Activated CD4-positive, alpha-beta T cell treated with anti-CD3 and anti-CD28 coated beads, Interleukin-2, amount 10 ng/mL, durations not matched to agents 7 days and 5 days (primary cell): ENCODE data around the gene PLPP2. TPM values are rescaled to one million over a fixed set of nuclear protein-coding genes. Genes with fewer than 3 reads are reported as not detected.
"Not testable (repeated sequence)": the region's sequence is repeated elsewhere in the genome, so short reads cannot be mapped to it uniquely, and the experiment has no call there.

Experiments used
- CTCF ChIA-PET: fragments of 350-600 bp; sonication (Branson Sonifier 250); formaldehyde crosslinking; loops from one replicate; lab custom pipeline; 2021; ENCODE audit warnings: antibody characterized with exemption; lab: Charles Lee
- POLR2A ChIA-PET: fragments of 350-600 bp; sonication (Branson Sonifier 250); formaldehyde crosslinking; loops from one replicate; lab custom pipeline; 2021; ENCODE audit warnings: antibody characterized with exemption; lab: Charles Lee
- DNase-seq: peaks from one replicate; pipeline ENCODE4 v3.0.0-alpha.2; 2020
- H3K27ac Mint-ChIP-seq: one replicate; pipeline ENCODE4 v1.8.0; 2021; ENCODE audit warnings: mild to moderate bottlenecking, moderate library complexity, mixed read lengths
- H3K27me3 Mint-ChIP-seq: one replicate; pipeline ENCODE4 v1.8.0; 2021; ENCODE audit warnings: mixed read lengths
- H3K36me3 Mint-ChIP-seq: one replicate; pipeline ENCODE4 v1.8.0; 2021; ENCODE audit warnings: low read depth, mixed read lengths
- H3K4me1 Mint-ChIP-seq: one replicate; pipeline ENCODE4 v1.8.0; 2021; ENCODE audit warnings: mixed read lengths
- H3K4me3 Mint-ChIP-seq: one replicate; pipeline ENCODE4 v1.8.0; 2021; ENCODE audit warnings: mild to moderate bottlenecking, moderate library complexity, mixed read lengths
- H3K9me3 Mint-ChIP-seq: one replicate; pipeline ENCODE4 v1.8.0; 2021; ENCODE audit warnings: mixed read lengths
- total RNA-seq, 2 experiments: library from RNA; stranded (reverse); gene quantifications; one replicate each; pipeline ENCODE4 v1.2.3, GENCODE V29; 2021

PLPP2 gene
- total RNA-seq, 2 experiments from 2014 or later: 0.15 to 0.22 TPM

DNA sequence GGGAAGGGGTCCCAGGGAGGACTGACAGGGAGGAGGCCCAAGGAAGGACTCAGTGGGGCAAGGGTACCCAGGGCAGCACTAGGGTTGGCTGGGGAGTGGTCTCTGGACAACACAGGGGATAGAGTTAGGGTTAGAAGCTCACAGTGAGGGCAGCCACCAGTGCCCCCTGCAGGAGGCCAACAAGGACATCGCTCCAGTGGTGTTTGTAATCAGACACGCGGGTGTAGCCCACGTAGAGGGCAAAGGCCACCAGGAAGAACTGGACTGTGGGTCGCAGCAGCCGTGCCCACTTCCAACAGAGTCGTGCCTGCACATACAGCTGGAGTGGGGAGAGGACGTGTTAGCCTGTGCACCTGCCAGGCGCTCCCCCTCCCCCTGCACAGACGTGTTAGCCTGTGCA lies 9.2 kb downstream of the PLPP2 start:
- H3K27ac Mint-ChIP-seq: no peak overlapping the region
- CTCF ChIA-PET: interaction anchor here (0.6 kb wide), 1 partner anchor 35 kb away, joined by 3 read pairs; no protein-coding TSS in a partner anchor
- H3K27me3 Mint-ChIP-seq: peaks cover 12% of the 10 kb centered on the region
- no peaks in the 10 kb centered on the region for H3K9me3 Mint-ChIP-seq
- H3K4me1 Mint-ChIP-seq: no peaks in the 10 kb centered on the region
- no peak overlapping the region for H3K4me3 Mint-ChIP-seq
- no peak for DNase-seq
- no peaks in the 10 kb centered on the region for H3K36me3 Mint-ChIP-seq
- POLR2A ChIA-PET: no interaction called here

DNA sequence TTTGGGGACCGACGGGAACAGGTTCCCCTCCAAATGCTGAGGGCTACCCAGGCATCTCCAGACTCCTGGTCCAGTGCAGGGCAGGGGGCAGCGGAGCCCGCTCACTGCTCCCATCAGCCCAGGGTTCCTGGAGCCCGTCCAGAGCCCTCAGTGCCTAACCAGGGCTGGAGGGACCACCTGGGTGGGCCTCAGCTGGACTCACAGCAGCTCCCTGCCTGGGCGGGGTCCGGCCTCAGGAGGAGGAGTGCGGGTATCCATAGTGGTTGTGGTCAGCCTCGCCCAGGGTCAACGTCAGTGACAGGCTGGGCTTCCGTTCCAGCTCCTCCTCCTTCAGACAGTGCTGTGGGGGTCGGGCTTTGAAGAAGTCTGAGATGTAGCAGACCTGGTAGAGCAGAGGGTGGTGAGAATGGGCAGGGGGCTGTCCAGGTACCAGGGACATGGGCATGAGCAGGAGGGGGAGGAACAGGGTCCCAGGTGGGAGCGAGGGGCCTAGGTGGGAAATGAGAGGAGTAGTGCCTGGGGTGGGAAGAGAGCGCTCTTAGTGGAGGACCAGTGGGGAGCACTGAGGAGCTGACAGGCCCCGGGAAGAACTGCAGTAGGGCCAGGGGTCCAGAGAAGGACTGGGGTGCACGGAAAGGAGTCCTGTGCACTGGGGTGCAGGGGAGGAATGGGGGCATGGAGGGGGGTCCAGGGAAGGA lies 9.9 kb downstream of the PLPP2 start:
- ChIA-PET POLR2A (no interaction called here), CTCF (interaction anchor here (0.6 kb wide), 1 partner anchor 34 kb away, joined by 3 read pairs; no protein-coding TSS in a partner anchor)
- no peaks in the 10 kb centered on the region for H3K4me1 Mint-ChIP-seq
- DNase-seq: no peak
- H3K9me3 Mint-ChIP-seq: no peaks in the 10 kb centered on the region
- no peak overlapping the region for H3K27ac Mint-ChIP-seq
- H3K27me3 Mint-ChIP-seq: peaks cover 12% of the 10 kb centered on the region
- no peaks in the 10 kb centered on the region for H3K36me3 Mint-ChIP-seq
- H3K4me3 Mint-ChIP-seq: no peak overlapping the region

DNA sequence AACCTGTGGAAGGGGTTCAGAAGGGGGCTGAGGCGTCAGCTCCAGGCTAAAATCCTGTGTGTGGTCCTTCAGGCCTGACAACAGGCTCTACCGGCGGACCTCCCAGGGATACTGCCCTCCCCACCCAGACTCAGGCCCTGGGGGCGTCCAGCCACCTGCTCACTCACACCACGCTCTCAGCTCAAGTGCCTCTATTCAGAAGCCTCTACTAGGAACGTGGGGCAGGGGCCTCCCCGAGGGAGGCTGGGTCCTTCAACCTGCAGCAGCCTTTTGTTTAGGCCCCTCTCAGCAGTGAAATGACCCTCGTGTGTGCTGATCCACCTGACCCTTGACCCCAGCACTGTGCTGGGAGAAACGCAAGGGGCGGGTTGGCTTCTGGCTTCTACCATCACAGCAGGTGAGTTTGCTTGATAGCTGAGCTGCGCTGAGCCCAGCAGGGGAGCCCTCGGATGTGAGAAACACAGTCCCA lies 10.6 kb downstream of the PLPP2 start:
- no peaks in the 10 kb centered on the region for H3K36me3 Mint-ChIP-seq
- H3K27me3 Mint-ChIP-seq: peaks cover 12% of the 10 kb centered on the region
- H3K9me3 Mint-ChIP-seq: no peaks in the 10 kb centered on the region
- CTCF ChIA-PET: interaction anchor here (1.5 kb wide), 1 partner anchor 15 kb away, joined by 3 read pairs; no protein-coding TSS in a partner anchor
- POLR2A ChIA-PET: no interaction called here
- H3K27ac Mint-ChIP-seq: no peak overlapping the region
- H3K4me3 Mint-ChIP-seq: no peak overlapping the region
- H3K4me1 Mint-ChIP-seq: no peaks in the 10 kb centered on the region
- no peak for DNase-seq

DNA sequence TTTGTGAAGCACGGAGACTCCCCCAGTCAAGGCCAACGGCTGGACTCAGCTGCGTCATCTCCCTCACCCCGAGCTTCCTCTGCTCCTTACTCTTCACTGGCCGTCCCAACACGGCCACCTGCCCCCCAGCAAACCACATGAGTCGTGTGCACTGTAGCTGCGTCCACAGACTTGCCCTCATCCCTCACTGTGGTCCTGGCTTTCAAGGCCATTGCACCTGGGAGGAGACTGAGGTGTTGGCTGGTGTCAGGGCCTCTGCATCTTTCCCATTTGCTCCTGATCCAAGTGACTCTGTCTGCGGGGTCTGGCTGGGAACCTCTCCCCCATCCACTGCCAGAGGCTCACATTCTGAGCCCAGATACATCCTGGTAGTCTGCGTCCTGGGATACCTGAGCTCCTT lies 11.5 kb downstream of the PLPP2 start:
- no peak overlapping the region for H3K4me3 Mint-ChIP-seq
- ChIA-PET CTCF (interaction anchor here (0.9 to 1.5 kb wide), 2 partner anchors 16 to 33 kb away, joined by 3 to 6 read pairs; no protein-coding TSS in a partner anchor), POLR2A (no interaction called here)
- H3K36me3 Mint-ChIP-seq: no peaks in the 10 kb centered on the region
- no peak for DNase-seq
- peaks cover 12% of the 10 kb centered on the region for H3K27me3 Mint-ChIP-seq
- H3K27ac Mint-ChIP-seq: no peak overlapping the region
- H3K9me3 Mint-ChIP-seq: no peaks in the 10 kb centered on the region
- H3K4me1 Mint-ChIP-seq: no peaks in the 10 kb centered on the region

DNA sequence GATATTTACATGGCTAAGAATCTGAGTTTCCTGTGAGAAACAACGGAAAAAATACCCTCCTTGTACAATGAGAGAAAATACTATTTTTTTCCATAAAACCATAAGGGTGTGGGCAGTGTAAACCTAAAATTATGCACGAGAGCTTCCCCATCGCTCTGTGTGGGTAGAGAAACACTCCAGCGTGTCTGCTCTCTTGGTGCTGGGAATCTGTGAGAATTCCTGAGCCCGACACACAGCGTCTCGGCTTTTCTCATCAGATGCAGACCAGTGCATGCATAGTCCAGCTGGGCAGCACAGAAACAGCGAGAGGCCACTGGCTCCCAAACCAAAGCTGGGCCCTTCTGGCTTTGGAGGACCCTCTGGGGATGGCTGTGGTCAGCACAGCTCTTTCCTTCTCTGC lies 12.0 kb downstream of the PLPP2 start:
- no peaks in the 10 kb centered on the region for H3K36me3 Mint-ChIP-seq
- H3K27ac Mint-ChIP-seq: no peak overlapping the region
- no peak overlapping the region for H3K4me3 Mint-ChIP-seq
- ChIA-PET CTCF (interaction anchor here (0.6 to 1.5 kb wide), 4 partner anchors 17 to 216 kb away, joined by 3 to 6 read pairs (median 3); no protein-coding TSS in a partner anchor), POLR2A (no interaction called here)
- H3K9me3 Mint-ChIP-seq: no peaks in the 10 kb centered on the region
- H3K27me3 Mint-ChIP-seq: peaks cover 12% of the 10 kb centered on the region
- H3K4me1 Mint-ChIP-seq: no peaks in the 10 kb centered on the region
- DNase-seq: no peak

DNA sequence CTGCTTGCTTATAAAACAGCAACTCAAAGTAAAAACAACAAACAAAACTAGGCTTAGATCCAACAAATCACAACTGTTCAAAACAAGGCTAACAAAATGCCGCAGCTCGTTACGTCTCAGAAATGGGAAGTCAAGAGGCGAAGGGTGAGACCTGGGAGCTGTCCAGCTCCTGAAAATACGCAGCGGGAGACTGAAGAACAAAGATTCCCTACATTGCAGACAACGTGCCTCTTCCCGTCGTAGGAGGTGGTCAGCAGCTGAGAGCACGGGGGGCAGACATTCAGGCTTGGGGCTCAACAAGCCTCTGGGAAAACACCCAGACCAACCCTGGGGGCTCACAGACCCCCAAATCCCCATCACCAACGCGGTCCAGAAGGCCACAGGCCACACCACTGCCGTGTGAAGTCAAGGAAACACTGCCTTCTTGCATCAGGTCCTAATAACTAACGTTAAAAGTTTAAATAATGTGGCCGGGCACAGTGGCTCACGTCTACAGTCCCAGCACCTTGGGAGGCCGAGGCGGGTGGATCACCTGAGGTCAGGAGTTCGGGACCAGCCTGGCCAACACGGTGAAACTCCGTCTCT lies 13.5 kb downstream of the PLPP2 start:
- Mint-ChIP-seq H3K27me3 (peaks cover 12% of the 10 kb centered on the region), H3K27ac (peak overlapping the region; percentile 25), H3K4me3 (no peak overlapping the region), H3K4me1 (no peaks in the 10 kb centered on the region), H3K9me3 (no peaks in the 10 kb centered on the region), H3K36me3 (no peaks in the 10 kb centered on the region)
- POLR2A ChIA-PET: no interaction called here
- no peak for DNase-seq
- CTCF ChIA-PET: interaction anchor here (1.6 kb wide), 1 partner anchor 31 kb away, joined by 3 read pairs; no protein-coding TSS in a partner anchor

DNA sequence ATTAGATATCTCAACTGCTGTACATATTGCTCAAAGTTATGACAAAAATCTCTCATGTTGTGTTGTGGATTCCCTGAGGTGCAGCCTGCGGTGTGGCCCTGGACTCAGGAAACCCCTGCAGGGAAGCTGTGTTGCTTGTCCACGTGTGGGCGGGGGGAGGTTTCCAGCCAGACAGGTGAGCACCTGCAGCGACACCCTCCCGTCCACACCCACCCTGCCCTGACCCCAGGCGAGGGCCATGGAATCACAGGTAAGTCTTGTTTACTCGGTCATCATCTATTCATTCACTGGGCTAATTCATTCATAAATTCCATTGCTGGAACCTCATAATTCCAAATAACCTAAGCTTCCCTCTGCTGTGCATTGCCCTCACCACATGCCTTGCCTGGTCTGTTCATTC lies 14.1 kb downstream of the PLPP2 start:
- Mint-ChIP-seq H3K36me3 (no peaks in the 10 kb centered on the region), H3K4me3 (no peak overlapping the region), H3K27me3 (peaks cover 13% of the 10 kb centered on the region)

DNA sequence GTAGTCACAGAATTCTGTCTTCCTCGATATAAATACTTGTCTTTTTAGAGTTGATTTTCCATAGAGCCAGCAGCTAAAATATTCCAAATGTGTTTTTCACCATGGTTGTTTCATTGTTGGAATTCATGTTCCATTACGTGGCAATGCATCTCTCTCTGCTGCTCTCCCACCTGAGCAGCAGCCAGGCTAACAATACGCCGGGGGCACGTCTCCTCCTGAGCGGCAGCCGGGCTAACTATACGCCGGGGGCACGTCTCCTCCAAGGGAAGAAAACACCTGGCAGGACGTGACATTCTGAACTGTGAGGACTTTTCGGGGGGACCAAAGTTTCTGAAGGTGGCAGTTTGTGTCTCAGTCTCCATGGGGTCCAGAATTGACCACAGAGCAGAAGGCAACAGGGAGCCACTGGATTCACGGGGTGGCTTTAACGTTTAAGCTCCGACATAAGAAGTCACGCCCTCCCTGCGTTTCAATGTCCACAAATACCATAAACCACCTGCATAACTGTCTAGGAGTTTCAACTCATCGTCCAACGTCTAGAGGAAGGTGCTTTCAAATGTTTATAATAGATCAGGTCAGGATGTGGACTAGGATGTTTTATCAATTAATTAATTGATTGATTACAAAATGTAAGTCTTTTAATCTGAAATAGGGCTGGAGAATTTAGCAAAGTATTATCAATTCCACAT lies 15.1 kb downstream of the PLPP2 start:
- no peaks in the 10 kb centered on the region for H3K4me1 Mint-ChIP-seq
- H3K27me3 Mint-ChIP-seq: peaks cover 21% of the 10 kb centered on the region
- no peak overlapping the region for H3K27ac Mint-ChIP-seq
- H3K4me3 Mint-ChIP-seq: no peak overlapping the region
- ChIA-PET POLR2A (no interaction called here), CTCF (interaction anchor here (1.0 kb wide), 1 partner anchor 8 kb away, joined by 3 read pairs; no protein-coding TSS in a partner anchor)
- H3K9me3 Mint-ChIP-seq: no peaks in the 10 kb centered on the region
- H3K36me3 Mint-ChIP-seq: no peaks in the 10 kb centered on the region
- no peak for DNase-seq

More for the DNA sequence above, 14.1 kb downstream of the PLPP2 start:
- CTCF ChIA-PET: interaction anchor here (1.6 kb wide), 1 partner anchor 30 kb away, joined by 3 read pairs; no protein-coding TSS in a partner anchor
- POLR2A ChIA-PET: no interaction called here
- no peak for DNase-seq
- H3K27ac Mint-ChIP-seq: no peak overlapping the region
- H3K4me1 Mint-ChIP-seq: no peaks in the 10 kb centered on the region
- H3K9me3 Mint-ChIP-seq: no peaks in the 10 kb centered on the region

DNA sequence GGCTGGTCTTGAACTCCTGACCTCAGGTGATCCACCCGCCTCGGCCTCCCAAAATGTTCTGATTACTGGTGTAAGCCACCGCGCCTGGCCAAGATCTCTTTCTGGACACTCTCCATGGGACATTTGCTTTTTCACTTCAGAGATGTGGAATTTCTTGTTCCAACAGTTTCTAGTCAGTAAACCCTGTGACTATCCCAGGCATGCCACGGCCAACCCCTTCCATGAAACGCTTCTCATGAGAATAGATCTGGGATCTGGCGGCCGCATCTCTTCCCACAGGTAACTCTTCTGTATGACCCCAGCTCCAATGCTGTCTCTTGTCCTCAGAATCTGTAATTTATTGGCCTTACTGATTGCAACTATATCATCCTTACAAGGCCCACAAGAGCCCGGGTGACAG lies 16.2 kb downstream of the PLPP2 start:
- ChIA-PET CTCF (interaction anchor here (1.0 to 1.2 kb wide), 2 partner anchors 7 to 28 kb away, joined by 3 read pairs; no protein-coding TSS in a partner anchor), POLR2A (no interaction called here)
- Mint-ChIP-seq H3K4me1 (no peaks in the 10 kb centered on the region), H3K27me3 (peaks cover 23% of the 10 kb centered on the region), H3K4me3 (no peak overlapping the region), H3K9me3 (no peaks in the 10 kb centered on the region), H3K27ac (no peak overlapping the region), H3K36me3 (no peaks in the 10 kb centered on the region)
- no peak for DNase-seq

DNA sequence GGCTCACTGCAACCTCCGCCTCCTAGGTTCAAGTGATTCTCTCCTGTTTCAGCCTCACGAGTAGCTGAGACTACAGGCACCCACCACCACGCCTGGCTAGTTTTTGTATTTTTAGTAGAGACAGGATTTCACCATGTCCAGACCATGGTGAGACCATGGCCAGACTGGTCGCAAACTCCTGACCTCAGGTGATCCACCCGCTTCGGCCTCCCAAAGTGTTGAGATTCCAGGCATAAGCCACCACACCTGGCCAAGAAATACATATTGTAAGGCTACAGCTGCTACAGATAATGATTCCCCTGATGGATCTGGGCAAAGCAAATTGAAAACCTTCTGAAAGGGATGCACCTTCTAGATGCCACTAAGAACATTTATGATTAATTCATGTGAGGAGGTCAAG lies 17.8 kb downstream of the PLPP2 start:
- POLR2A ChIA-PET: no interaction called here
- no peaks in the 10 kb centered on the region for H3K9me3 Mint-ChIP-seq
- no peaks in the 10 kb centered on the region for H3K4me1 Mint-ChIP-seq
- CTCF ChIA-PET: no interaction called here
- no peaks in the 10 kb centered on the region for H3K36me3 Mint-ChIP-seq
- no peak overlapping the region for H3K27ac Mint-ChIP-seq
- DNase-seq: no peak
- H3K27me3 Mint-ChIP-seq: peaks cover 26% of the 10 kb centered on the region
- no peak overlapping the region for H3K4me3 Mint-ChIP-seq

DNA sequence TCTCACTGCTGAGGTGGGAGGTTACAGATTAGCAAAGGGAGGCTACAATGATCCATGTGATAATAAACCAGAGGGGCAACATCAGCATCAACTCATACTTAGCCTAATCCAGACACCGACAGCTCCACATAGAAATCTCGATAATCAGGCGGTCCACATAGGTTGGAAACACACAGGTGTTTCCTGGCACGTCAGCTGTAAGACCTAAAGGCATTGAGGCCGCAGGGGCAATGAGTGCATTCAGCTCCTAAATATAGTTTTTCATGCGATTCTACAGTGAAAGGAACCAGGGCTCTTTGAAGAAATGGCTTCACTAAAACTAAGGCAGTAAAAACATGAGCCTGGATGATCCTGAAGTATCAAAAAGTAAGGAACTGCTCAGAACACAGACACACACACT lies 19.3 kb downstream of the PLPP2 start:
- H3K4me3 Mint-ChIP-seq: no peak overlapping the region
- POLR2A ChIA-PET: no interaction called here
- peaks cover 27% of the 10 kb centered on the region for H3K27me3 Mint-ChIP-seq
- H3K27ac Mint-ChIP-seq: no peak overlapping the region
- no peaks in the 10 kb centered on the region for H3K36me3 Mint-ChIP-seq
- peaks cover 6% of the 10 kb centered on the region for H3K4me1 Mint-ChIP-seq
- CTCF ChIA-PET: no interaction called here
- DNase-seq: no peak
- no peaks in the 10 kb centered on the region for H3K9me3 Mint-ChIP-seq

DNA sequence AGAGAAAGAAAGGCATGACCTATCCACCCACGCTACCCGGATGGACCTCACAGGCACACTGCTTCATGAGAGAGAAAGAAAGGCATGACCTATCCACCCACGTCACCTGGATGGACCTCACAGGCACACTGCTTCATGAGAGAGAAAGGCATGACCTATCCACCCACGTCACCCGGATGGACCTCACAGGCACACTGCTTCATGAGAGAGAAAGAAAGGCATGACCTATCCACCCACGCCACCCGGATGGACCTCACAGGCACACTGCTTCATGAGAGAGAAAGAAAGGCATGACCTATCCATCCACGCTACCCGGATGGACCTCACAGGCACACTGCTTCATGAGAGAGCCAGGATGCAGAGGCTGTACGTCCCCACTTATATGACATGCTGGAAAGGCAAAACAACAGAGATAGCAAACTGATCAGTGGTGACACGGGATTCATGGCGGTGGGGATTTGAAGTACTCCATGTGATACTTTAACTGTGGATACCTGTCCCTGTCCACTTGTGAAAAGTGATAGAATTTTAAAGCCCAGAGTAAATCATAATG lies 20.4 kb downstream of the PLPP2 start:
- H3K27me3 Mint-ChIP-seq: peaks cover 37% of the 10 kb centered on the region
- DNase-seq, CTCF ChIA-PET, H3K9me3 Mint-ChIP-seq, H3K36me3 Mint-ChIP-seq, H3K27ac Mint-ChIP-seq, H3K4me3 Mint-ChIP-seq, POLR2A ChIA-PET: not testable (repeated sequence)
- peaks cover 11% of the 10 kb centered on the region for H3K4me1 Mint-ChIP-seq
